Heart left ventricle (tissue), 13 donors: ENCODE data around the gene VWA8.

Experiments used
- CTCF ChIP-seq, 12 donors: fragments of 200-600 bp; sonication (generic) in 4 of 12; IDR thresholded peaks; one replicate each; pipeline versions ENCODE4 v1.5.0 to v1.8.0; 2018 to 2022; ENCODE audit warnings: antibody characterized with exemption in 12 of 12, mild to moderate bottlenecking in 5 of 12
- POLR2A ChIP-seq, 2 donors: fragments of 450-650 bp; IDR thresholded peaks; one replicate each; pipeline ENCODE4 v1.6.1; 2017; ENCODE audit warnings: antibody characterized with exemption in 2 of 2, mild to moderate bottlenecking in 2 of 2, moderate library complexity in 2 of 2
- donor health status: ischemic (EF 13 %, LVEDD 7.1; RV severe dilation, severe dysfunction).
- donor health status: DM: no; HTN: yes; CAD: no.
- donor health status: DM: no; HTN: no; CAD: no.
- donor health status: ischemic (EF 25% LVEDD 6.9; RV normal size, moderate dysfunction).
- donor health status: ischemic (EF 25% LVEDD 5.7; RV mildly dilated, moderate dysfunction).
- donor health status: ischemic (EF 35%, LVEDD 5.7; RV mildly dilated, moderate dysfunction).
- donor health status: nonischemic (EF 11% LVEDD 7.7; RV severe dilation, severe dysfunction).
- donor health status: DM: yes; HTN: yes; CAD: no.
- donor health status: PGD.
- donor health status: ischemic (EF 29% LVEDD 5.4; RV normal size, mild dysfunction).
- donor health status: nonischemic (EF 23%, LVEDD 6.1; RV moderate dilation, normal function).

- no peak for TF ChIP-seq POLR2A (IDR thresholded peaks at IDR 0.05)
- no peak for TF ChIP-seq CTCF (IDR thresholded peaks at IDR 0.05)
Measured at GRCh38 chr13:41680900-41681299, 280.0 kb downstream of the VWA8 start.
